Activated B cell treated with CpG ODN at 0.5 μM for 24 hours (primary cell): Measurements from ENCODE around the gene EDARADD. TPM values are rescaled to one million over a fixed set of nuclear protein-coding genes. Genes with fewer than 3 reads are reported as not detected.

Experiments used
- ATAC-seq: fragments of 200-7000 bp; cut with Tn5 transposase; one replicate; pipeline ENCODE4 v1.10.0; 2021; ENCODE audit warnings: low read depth, mild to moderate bottlenecking, moderate library complexity
- CTCF ChIA-PET: fragments of 350-600 bp; sonication (Branson Sonifier 250); formaldehyde crosslinking; loops from one replicate; lab custom pipeline; 2021; ENCODE audit warnings: antibody characterized with exemption; lab: Charles Lee
- POLR2A ChIA-PET: fragments of 350-600 bp; sonication (Branson Sonifier 250); formaldehyde crosslinking; loops from one replicate; lab custom pipeline; 2021; ENCODE audit warnings: antibody characterized with exemption; lab: Charles Lee
- DNase-seq: peaks from one replicate; pipeline ENCODE4 v3.0.0; 2022
- H3K27ac Mint-ChIP-seq: one replicate; pipeline ENCODE4 v1.8.0; 2020; ENCODE audit warnings: mixed read lengths
- H3K27me3 Mint-ChIP-seq: one replicate; pipeline ENCODE4 v1.8.0; 2021; ENCODE audit warnings: mixed read lengths
- H3K36me3 Mint-ChIP-seq: one replicate; pipeline ENCODE4 v1.8.0; 2021; ENCODE audit warnings: low read depth, mixed read lengths
- H3K4me1 Mint-ChIP-seq: one replicate; pipeline ENCODE4 v1.8.0; 2021; ENCODE audit warnings: mixed read lengths
- H3K4me3 Mint-ChIP-seq: one replicate; pipeline ENCODE4 v1.8.0; 2020; ENCODE audit warnings: mild to moderate bottlenecking, mixed read lengths
- H3K9me3 Mint-ChIP-seq: one replicate; pipeline ENCODE4 v1.8.0; 2020; ENCODE audit warnings: mixed read lengths
- intact Hi-C: fragments of 100-400 bp; cut with micrococcal nuclease; formaldehyde crosslinking; loops from one replicate; pipeline ENCODE4 v1.15.1; 2024
- total RNA-seq: library from RNA; stranded (reverse); gene quantifications from 2 replicates; pipeline ENCODE4 v1.2.3, GENCODE V29; 2022
- TF ChIP-seq, protein P1 (sequence below): fragments of 200-600 bp; IDR thresholded peaks from one replicate; pipeline ENCODE4 v1.8.0; 2022; ENCODE audit warnings: antibody characterized with exemption, mild to moderate bottlenecking

The EDARADD gene
- total RNA-seq, 1 donor from 2014 or later = not detected

DNA sequence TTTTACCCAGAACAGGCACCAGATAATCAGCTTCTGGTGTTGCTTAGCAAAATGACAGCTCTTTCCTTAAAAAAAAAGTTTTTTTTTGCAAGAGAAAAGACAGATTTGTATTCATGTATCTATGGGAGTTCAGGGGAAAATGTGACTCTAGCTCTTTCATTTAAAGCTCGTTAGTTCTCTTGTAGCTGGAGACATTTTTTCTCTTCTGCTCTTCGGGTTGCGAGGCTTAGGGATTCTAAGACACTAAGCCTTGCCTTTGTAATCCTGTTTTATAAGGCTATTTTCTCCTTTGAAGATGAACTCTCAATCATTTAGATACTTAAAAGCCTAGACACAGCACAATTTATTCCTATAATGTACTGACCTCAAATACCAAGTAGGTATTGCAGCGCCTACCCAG, 40.3 kb upstream of the EDARADD start:
- TF ChIP-seq, protein P1, sequence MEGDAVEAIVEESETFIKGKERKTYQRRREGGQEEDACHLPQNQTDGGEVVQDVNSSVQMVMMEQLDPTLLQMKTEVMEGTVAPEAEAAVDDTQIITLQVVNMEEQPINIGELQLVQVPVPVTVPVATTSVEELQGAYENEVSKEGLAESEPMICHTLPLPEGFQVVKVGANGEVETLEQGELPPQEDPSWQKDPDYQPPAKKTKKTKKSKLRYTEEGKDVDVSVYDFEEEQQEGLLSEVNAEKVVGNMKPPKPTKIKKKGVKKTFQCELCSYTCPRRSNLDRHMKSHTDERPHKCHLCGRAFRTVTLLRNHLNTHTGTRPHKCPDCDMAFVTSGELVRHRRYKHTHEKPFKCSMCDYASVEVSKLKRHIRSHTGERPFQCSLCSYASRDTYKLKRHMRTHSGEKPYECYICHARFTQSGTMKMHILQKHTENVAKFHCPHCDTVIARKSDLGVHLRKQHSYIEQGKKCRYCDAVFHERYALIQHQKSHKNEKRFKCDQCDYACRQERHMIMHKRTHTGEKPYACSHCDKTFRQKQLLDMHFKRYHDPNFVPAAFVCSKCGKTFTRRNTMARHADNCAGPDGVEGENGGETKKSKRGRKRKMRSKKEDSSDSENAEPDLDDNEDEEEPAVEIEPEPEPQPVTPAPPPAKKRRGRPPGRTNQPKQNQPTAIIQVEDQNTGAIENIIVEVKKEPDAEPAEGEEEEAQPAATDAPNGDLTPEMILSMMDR = no peak
- H3K4me3 Mint-ChIP-seq = no peak overlapping the region
- H3K27ac Mint-ChIP-seq = no peak overlapping the region
- ChIA-PET CTCF (no interaction called here), POLR2A (no interaction called here)
- intact Hi-C loops = no loop called here
- no peaks in the 10 kb centered on the region for H3K4me1 Mint-ChIP-seq
- no peaks in the 10 kb centered on the region for H3K36me3 Mint-ChIP-seq
- no peak for ATAC-seq
- no peak for DNase-seq
- peaks cover 8% of the 10 kb centered on the region for H3K9me3 Mint-ChIP-seq
- H3K27me3 Mint-ChIP-seq = peaks cover 21% of the 10 kb centered on the region

DNA sequence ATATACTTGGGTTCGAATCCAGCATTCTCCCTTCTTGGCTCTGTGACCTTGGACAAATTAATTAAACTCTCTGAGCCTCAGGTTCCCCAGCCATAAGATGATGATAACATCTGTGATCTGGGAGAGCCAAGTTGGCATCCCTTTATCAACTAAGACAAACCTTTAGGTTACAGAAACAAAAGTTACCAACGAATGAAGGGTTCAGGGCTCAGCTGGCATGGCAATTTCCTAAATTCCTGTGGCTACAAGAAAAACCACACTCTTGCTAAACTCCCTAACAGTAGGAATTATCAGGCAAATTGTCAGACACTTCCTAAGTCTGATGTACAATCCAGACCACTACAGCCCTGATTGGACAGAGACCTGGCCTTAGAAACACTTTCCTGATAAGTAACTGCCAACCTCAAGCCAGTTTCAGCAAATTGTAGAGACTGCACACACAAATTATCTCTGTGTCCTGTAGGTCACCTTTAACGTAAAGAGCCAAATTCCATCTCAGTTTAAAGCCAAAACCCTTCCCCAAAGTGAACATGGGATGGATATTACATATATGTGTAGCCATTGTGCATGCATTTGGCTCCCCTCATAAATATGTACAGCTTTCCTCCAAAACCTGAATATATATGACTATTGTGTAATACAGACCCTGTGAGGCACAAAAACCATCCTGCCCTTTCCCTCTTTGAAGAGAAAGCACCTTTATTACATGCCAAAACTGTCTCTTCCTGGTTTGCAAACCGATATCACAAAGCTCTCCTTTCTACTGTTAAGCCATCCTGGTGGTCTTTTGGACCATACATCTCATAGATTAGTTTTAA, 39.5 kb upstream of the EDARADD start:
- ChIA-PET CTCF (no interaction called here), POLR2A (no interaction called here)
- no peaks in the 10 kb centered on the region for H3K36me3 Mint-ChIP-seq
- ATAC-seq = no peak
- no peak overlapping the region for H3K4me3 Mint-ChIP-seq
- H3K9me3 Mint-ChIP-seq = peaks cover 11% of the 10 kb centered on the region
- no peak overlapping the region for H3K27ac Mint-ChIP-seq
- TF ChIP-seq, protein P1 = no peak
- intact Hi-C loops = no loop called here
- H3K27me3 Mint-ChIP-seq = peaks cover 19% of the 10 kb centered on the region
- H3K4me1 Mint-ChIP-seq = no peaks in the 10 kb centered on the region
- no peak for DNase-seq

DNA sequence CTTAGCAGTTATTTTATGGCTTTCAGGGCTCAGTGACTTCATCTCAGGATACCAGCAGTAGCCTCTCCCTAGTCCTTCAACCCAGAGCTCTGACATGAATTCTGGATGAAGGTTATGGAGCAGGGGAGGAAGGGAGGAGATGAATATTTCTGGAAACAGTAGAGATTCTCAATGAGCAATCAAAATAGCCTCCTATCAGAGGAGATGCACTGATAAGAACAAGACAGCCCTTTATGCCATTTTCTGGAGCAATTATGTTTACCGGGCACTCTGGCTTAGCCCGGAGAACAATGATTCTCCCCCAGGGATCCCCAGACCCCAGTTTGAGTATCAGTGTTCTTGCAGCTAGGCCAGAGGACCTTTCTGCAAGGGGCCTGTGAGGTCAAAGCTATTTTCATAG, 37.9 kb upstream of the EDARADD start:
- intact Hi-C loops = no loop called here
- Mint-ChIP-seq H3K36me3 (no peaks in the 10 kb centered on the region), H3K27me3 (peaks cover 14% of the 10 kb centered on the region), H3K9me3 (peaks cover 12% of the 10 kb centered on the region), H3K4me3 (no peak overlapping the region), H3K4me1 (no peaks in the 10 kb centered on the region), H3K27ac (no peak overlapping the region)
- DNase-seq (no peak), ATAC-seq (no peak)
- CTCF ChIA-PET = no interaction called here
- TF ChIP-seq, protein P1 = no peak
- POLR2A ChIA-PET = no interaction called here

DNA sequence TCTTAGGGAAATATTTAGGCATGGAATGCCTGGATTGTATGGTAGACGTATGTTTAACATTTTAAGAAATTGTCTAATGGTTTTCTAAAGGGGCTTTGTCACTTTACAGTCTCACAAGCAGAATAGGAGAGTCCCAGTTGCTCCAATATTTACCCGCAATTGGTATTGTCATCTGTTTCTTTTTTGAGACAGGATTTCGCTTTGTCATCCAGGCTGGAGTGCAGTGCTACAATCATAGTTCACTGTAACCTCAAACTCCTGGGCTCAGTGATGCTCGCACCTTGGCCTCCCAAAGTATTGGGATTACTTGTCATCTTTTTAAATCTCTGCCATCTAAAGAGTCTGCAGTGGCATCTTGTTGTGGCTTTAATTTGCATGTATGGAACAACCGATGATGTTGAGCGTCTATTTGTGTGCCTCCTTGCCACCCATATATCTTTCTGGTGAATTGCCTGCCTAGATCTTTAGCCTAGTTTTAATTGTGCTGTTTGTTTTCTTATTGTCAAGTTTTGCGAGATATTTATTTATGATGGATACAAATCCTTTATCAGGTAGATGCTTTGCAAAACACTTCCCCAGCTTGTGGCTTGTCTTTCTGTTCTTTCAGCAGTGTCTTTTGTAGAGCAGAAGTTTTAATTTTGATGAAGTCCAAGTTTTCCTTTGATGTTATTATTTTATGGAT, 32.0 kb upstream of the EDARADD start:
- no peak for ATAC-seq
- CTCF ChIA-PET = no interaction called here

DNA sequence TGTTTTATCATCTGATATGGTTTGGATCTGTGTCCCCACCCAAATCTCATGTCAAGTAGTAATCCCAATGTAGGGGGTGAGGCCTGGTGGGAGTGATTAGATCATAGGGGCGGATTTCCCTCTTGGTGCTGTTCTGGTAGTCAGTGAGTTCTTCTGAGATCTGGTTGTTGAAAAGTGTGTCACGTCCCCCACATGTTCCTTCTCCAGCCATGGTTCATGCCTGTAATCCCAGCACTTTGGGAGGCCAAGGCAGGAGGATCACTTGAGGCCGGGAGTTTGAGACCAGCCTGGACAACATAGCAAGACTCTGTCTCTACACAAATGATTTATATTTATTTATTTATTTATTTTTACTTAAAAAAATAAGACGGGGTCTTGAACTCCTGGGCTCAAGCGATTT, 30.8 kb upstream of the EDARADD start:
- ATAC-seq (no peak), DNase-seq (no peak)
- CTCF ChIA-PET = no interaction called here
- no peaks in the 10 kb centered on the region for H3K4me1 Mint-ChIP-seq
- peaks cover 7% of the 10 kb centered on the region for H3K27me3 Mint-ChIP-seq
- intact Hi-C loops = no loop called here
- no peak overlapping the region for H3K27ac Mint-ChIP-seq
- H3K4me3 Mint-ChIP-seq = no peak overlapping the region
- H3K9me3 Mint-ChIP-seq = peaks cover 10% of the 10 kb centered on the region
- no peaks in the 10 kb centered on the region for H3K36me3 Mint-ChIP-seq
- POLR2A ChIA-PET = no interaction called here
- TF ChIP-seq, protein P1 = no peak

More for the DNA sequence above, 32.0 kb upstream of the EDARADD start:
- Mint-ChIP-seq H3K4me3 (no peak overlapping the region), H3K27ac (no peak overlapping the region), H3K36me3 (no peaks in the 10 kb centered on the region), H3K9me3 (peaks cover 12% of the 10 kb centered on the region), H3K27me3 (peaks cover 10% of the 10 kb centered on the region), H3K4me1 (no peaks in the 10 kb centered on the region)
- TF ChIP-seq, protein P1 = no peak
- no peak for DNase-seq
- POLR2A ChIA-PET = no interaction called here
- intact Hi-C loops = no loop called here
